GM12878 (cell line): ENCODE measurements around the gene GFI1.

Experiments used
- FOS ChIP-seq: IDR thresholded peaks from 3 replicates; pipeline ENCODE4 v1.6.1; 2011; ENCODE audit warnings: borderline replicate concordance; ENCODE audit not compliant: insufficient read length; ENCODE audit errors: extremely low read depth
- JUND ChIP-seq: IDR thresholded peaks from 2 replicates; pipeline ENCODE4 v1.6.1; 2012; ENCODE audit warnings: low read depth, mild to moderate bottlenecking, low read length, improper control_type of control experiment, moderate library complexity
- REST ChIP-seq: IDR thresholded peaks from 2 replicates; pipeline ENCODE4 v1.6.1; 2012; ENCODE audit warnings: mild to moderate bottlenecking, low read depth, low read length
- SIN3A ChIP-seq: IDR thresholded peaks from 2 replicates; pipeline ENCODE4 v1.6.1; 2012; ENCODE audit warnings: low read depth, low read length, improper control_type of control experiment
- TF ChIP-seq, protein P1 (sequence below), 3 experiments: IDR thresholded peaks in 2 of 3; conservative IDR thresholded peaks in 1 of 3; 2 replicates each; pipeline ENCODE4 v1.5.1; 2011; ENCODE audit warnings: low read depth in 3 of 3, low read length in 3 of 3, mild to moderate bottlenecking in 3 of 3, control low read depth in 2 of 3, moderate library complexity in 2 of 3, inconsistent platforms in 1 of 3, mixed read lengths in 1 of 3; ENCODE audit not compliant: control insufficient read depth in 2 of 3, insufficient read depth in 1 of 3; ENCODE audit errors: extremely low read depth in 1 of 3
- TF ChIP-seq, protein P2 (sequence below): IDR thresholded peaks from 2 replicates; pipeline ENCODE4 v1.6.1; 2012; ENCODE audit warnings: low read depth, low read length, improper control_type of control experiment
- TF ChIP-seq, protein P3 (sequence below): fragments of 450-650 bp; IDR thresholded peaks from 2 replicates; pipeline ENCODE4 v1.6.1; 2017; ENCODE audit warnings: mild to moderate bottlenecking, moderate library complexity

DNA sequence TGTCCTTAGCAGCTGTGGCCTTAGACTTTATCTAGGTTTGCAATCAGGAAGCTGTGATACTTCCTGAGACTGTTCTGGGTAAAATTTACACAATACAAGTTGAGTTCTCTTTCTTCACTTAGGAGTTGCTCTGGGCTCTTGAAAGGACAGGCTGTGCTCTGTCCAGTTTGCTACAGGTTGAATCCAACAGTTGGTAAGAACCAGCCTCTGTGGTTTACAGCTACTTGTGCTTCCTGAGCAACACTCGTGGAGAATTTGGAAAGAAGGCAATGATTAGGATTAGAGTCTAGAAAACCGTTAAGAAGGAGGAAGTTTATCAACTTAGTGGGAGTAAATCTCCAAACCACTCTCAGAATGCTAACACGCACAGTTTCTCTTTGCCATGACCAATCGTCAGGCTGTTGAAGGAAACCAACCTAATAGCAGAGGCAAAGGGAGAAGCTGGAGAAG, 26.8 kb downstream of the GFI1 start:
- TF ChIP-seq SIN3A (no peak), REST (no peak), JUND (no peak), FOS (no peak)
- TF ChIP-seq, protein P1, sequence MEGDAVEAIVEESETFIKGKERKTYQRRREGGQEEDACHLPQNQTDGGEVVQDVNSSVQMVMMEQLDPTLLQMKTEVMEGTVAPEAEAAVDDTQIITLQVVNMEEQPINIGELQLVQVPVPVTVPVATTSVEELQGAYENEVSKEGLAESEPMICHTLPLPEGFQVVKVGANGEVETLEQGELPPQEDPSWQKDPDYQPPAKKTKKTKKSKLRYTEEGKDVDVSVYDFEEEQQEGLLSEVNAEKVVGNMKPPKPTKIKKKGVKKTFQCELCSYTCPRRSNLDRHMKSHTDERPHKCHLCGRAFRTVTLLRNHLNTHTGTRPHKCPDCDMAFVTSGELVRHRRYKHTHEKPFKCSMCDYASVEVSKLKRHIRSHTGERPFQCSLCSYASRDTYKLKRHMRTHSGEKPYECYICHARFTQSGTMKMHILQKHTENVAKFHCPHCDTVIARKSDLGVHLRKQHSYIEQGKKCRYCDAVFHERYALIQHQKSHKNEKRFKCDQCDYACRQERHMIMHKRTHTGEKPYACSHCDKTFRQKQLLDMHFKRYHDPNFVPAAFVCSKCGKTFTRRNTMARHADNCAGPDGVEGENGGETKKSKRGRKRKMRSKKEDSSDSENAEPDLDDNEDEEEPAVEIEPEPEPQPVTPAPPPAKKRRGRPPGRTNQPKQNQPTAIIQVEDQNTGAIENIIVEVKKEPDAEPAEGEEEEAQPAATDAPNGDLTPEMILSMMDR (IDR thresholded peaks at IDR 0.05 in 2 of 3, conservative IDR thresholded peaks at IDR 0.05 in 1 of 3; ENCODE audit: control insufficient read depth in 2 of 3, extremely low read depth in 1 of 3, insufficient read depth in 1 of 3, low read depth in 3 of 3, low read length in 3 of 3): no peak
- TF ChIP-seq, protein P2, sequence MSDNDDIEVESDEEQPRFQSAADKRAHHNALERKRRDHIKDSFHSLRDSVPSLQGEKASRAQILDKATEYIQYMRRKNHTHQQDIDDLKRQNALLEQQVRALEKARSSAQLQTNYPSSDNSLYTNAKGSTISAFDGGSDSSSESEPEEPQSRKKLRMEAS: no peak
- TF ChIP-seq, protein P3, sequence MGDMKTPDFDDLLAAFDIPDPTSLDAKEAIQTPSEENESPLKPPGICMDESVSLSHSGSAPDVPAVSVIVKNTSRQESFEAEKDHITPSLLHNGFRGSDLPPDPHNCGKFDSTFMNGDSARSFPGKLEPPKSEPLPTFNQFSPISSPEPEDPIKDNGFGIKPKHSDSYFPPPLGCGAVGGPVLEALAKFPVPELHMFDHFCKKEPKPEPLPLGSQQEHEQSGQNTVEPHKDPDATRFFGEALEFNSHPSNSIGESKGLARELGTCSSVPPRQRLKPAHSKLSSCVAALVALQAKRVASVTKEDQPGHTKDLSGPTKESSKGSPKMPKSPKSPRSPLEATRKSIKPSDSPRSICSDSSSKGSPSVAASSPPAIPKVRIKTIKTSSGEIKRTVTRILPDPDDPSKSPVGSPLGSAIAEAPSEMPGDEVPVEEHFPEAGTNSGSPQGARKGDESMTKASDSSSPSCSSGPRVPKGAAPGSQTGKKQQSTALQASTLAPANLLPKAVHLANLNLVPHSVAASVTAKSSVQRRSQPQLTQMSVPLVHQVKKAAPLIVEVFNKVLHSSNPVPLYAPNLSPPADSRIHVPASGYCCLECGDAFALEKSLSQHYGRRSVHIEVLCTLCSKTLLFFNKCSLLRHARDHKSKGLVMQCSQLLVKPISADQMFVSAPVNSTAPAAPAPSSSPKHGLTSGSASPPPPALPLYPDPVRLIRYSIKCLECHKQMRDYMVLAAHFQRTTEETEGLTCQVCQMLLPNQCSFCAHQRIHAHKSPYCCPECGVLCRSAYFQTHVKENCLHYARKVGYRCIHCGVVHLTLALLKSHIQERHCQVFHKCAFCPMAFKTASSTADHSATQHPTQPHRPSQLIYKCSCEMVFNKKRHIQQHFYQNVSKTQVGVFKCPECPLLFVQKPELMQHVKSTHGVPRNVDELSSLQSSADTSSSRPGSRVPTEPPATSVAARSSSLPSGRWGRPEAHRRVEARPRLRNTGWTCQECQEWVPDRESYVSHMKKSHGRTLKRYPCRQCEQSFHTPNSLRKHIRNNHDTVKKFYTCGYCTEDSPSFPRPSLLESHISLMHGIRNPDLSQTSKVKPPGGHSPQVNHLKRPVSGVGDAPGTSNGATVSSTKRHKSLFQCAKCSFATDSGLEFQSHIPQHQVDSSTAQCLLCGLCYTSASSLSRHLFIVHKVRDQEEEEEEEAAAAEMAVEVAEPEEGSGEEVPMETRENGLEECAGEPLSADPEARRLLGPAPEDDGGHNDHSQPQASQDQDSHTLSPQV: no peak
